ENCODE results near the gene OTOF.

- TF ChIP-seq MYC (IDR thresholded peaks at IDR 0.05; ENCODE audit: low read depth, low read length) (peak; percentile 49; the same call in 1 of the 2 replicates), MYC (CRISPR knock-in tag; IDR thresholded peaks at IDR 0.05; ENCODE audit: borderline replicate concordance, low read depth) (no peak), TRIM28 (IDR thresholded peaks at IDR 0.05) (no peak), UBTF (IDR thresholded peaks at IDR 0.05; ENCODE audit: borderline replicate concordance in 1 of 2, low read depth in 2 of 2, low read length in 2 of 2) (no peak), STAT5B (CRISPR knock-in tag; IDR thresholded peaks at IDR 0.05) (no peak), NFYB (IDR thresholded peaks at IDR 0.05; ENCODE audit: extremely low read depth, insufficient read length) (no peak)
Observed at GRCh38 chr2:26462511-26463243, 15.2 kb downstream of the OTOF start.
